HFFc6 (cell line): ENCODE data around the gene ISYNA1. TPM values are rescaled to one million over a fixed set of nuclear protein-coding genes. Genes with fewer than 3 reads are reported as not detected.
A peak's percentile ranks its signal among the peaks of the same experiment; 100 is the strongest.

Experiments
- DNase-seq: peaks from one replicate; pipeline ENCODE4 v3.0.0-alpha.2; 2018
- H3K27ac Mint-ChIP-seq: 2 replicates; pipeline ENCODE4 v1.8.0; 2020; ENCODE audit warnings: mild to moderate bottlenecking, mixed read lengths
- H3K27me3 Mint-ChIP-seq: 2 replicates; pipeline ENCODE4 v1.8.0; 2021; ENCODE audit warnings: mild to moderate bottlenecking, moderate library complexity, mixed read lengths; ENCODE audit not compliant: insufficient read depth
- H3K36me3 Mint-ChIP-seq: 2 replicates; pipeline ENCODE4 v1.8.0; 2021; ENCODE audit warnings: low read depth, mixed read lengths
- H3K4me1 Mint-ChIP-seq: 2 replicates; pipeline ENCODE4 v1.8.0; 2020; ENCODE audit warnings: low read depth, mixed read lengths
- H3K4me3 Mint-ChIP-seq: 2 replicates; pipeline ENCODE4 v1.8.0; 2020; ENCODE audit warnings: mild to moderate bottlenecking, moderate library complexity, mixed read lengths
- H3K9me3 Mint-ChIP-seq: 2 replicates; pipeline ENCODE4 v1.8.0; 2020; ENCODE audit warnings: mild to moderate bottlenecking, mixed read lengths
- total RNA-seq, 6 experiments: library from RNA; stranded (reverse); fragmentation: NEBNext Ultra II Directional; extraction: Animal tissue kit (Norgen Biotek cat#: 25700); gene quantifications; 2 replicates in 1 of 6; 3 replicates in 5 of 6; pipeline ENCODE4 v1.2.3, GENCODE V29; 2021
- TF ChIP-seq, protein P1 (sequence below): fragments of 200-600 bp; sonication (generic); IDR thresholded peaks from 2 replicates; pipeline ENCODE4 v1.5.0; 2021; ENCODE audit warnings: antibody characterized with exemption, mild to moderate bottlenecking

Gene ISYNA1
- total RNA-seq, 6 experiments from 2014 or later = 2.3 to 3.7 (median 3.2) TPM

DNA sequence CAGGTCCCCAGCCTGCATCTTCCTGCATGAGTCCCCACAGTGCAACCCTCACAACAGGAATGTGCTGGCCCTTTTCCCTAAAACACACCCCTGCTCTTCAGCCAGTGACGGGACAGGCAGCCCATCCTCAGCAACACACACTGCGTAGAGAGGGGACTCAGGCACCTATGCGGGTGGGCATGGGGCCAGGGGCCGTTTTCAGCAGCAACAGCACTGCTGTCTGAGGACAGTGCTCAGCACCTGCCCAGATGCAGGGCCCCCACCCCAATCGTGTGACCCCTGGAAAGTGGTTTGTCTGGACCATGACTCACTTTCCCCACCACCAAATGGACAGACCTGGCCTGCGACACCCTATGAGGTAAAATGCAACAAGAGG, 28.0 kb upstream of the ISYNA1 start:
- no peaks in the 10 kb centered on the region for H3K9me3 Mint-ChIP-seq
- no peak overlapping the region for H3K27ac Mint-ChIP-seq
- TF ChIP-seq, protein P1, sequence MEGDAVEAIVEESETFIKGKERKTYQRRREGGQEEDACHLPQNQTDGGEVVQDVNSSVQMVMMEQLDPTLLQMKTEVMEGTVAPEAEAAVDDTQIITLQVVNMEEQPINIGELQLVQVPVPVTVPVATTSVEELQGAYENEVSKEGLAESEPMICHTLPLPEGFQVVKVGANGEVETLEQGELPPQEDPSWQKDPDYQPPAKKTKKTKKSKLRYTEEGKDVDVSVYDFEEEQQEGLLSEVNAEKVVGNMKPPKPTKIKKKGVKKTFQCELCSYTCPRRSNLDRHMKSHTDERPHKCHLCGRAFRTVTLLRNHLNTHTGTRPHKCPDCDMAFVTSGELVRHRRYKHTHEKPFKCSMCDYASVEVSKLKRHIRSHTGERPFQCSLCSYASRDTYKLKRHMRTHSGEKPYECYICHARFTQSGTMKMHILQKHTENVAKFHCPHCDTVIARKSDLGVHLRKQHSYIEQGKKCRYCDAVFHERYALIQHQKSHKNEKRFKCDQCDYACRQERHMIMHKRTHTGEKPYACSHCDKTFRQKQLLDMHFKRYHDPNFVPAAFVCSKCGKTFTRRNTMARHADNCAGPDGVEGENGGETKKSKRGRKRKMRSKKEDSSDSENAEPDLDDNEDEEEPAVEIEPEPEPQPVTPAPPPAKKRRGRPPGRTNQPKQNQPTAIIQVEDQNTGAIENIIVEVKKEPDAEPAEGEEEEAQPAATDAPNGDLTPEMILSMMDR = no peak
- H3K4me1 Mint-ChIP-seq = peaks cover 52% of the 10 kb centered on the region
- peaks cover 14% of the 10 kb centered on the region; the same call in 1 of the 2 replicates for H3K36me3 Mint-ChIP-seq
- no peak for DNase-seq
- H3K27me3 Mint-ChIP-seq = peaks cover 4% of the 10 kb centered on the region
- no peak overlapping the region for H3K4me3 Mint-ChIP-seq

DNA sequence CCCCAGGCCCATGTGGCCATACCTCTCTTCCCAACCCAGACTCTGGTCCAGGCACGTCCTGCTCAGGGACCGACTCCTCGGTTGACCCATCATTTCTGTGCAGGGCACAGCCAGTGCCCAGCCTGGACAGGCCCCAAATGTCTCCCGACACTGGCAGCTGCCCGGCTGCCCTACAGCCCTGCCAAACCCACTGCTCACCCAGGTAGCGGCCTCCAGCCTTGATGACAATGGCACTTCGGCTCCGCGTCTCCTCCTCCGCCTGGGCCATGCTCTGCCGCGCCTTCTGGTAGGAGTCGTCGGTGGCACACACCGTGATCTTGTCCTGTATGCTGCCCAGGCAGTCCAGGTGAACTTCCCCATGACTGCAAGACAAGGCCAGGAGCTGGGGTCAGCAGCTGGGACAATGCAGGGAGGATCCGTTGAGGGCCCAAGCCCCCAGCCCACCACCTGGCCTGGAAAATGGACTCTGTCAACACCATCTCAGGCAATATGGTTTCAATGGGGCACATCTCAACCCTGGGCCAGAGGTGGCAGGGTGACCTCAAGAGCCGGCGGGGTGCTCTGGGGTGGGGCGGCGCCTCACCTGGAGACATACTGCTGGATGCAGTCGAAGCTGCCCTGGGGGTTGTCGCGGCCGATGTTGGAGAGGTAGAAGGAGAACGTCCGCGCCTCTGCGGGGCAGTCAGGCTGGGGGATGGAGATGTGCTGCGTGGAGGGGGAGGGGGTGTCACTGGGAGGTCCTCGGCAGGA, 27.5 kb upstream of the ISYNA1 start:
- H3K27me3 Mint-ChIP-seq = peaks cover 4% of the 10 kb centered on the region
- no peaks in the 10 kb centered on the region for H3K9me3 Mint-ChIP-seq
- no peak overlapping the region for H3K4me3 Mint-ChIP-seq
- TF ChIP-seq, protein P1 = no peak
- no peak for DNase-seq
- H3K36me3 Mint-ChIP-seq = peaks cover 14% of the 10 kb centered on the region; the same call in 1 of the 2 replicates
- peak overlapping the region; percentile 76 for H3K27ac Mint-ChIP-seq
- H3K4me1 Mint-ChIP-seq = peaks cover 56% of the 10 kb centered on the region

DNA sequence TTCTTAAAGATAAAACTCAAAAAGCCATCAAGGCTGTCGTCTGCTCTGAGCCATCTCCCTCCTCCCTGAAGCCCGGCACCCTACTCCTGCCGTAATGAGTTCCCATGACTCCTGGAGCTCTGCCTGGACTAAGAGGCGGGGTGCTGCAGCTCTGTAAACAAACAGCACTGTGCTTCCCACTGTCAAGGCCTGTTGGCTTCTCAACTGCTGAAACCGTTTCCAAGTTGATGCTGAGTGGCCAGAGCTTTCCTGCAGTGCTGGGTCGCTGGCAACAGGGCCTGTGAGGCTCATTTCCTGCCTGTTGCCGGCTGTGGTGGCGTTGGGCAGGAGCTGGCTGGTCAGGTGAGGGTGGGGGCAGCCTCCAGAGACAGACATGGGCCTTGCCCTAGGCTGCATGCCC, 26.7 kb upstream of the ISYNA1 start:
- peak overlapping the region; percentile 76 for H3K27ac Mint-ChIP-seq
- H3K4me3 Mint-ChIP-seq = no peak overlapping the region; the same call in none of the 2 replicates
- peak; percentile 89 for DNase-seq
- peaks cover 19% of the 10 kb centered on the region for H3K36me3 Mint-ChIP-seq
- peaks cover 8% of the 10 kb centered on the region for H3K27me3 Mint-ChIP-seq
- TF ChIP-seq, protein P1 = no peak
- H3K4me1 Mint-ChIP-seq = peaks cover 60% of the 10 kb centered on the region
- peaks cover under 1% of the 10 kb centered on the region; the same call in 1 of the 2 replicates for H3K9me3 Mint-ChIP-seq

DNA sequence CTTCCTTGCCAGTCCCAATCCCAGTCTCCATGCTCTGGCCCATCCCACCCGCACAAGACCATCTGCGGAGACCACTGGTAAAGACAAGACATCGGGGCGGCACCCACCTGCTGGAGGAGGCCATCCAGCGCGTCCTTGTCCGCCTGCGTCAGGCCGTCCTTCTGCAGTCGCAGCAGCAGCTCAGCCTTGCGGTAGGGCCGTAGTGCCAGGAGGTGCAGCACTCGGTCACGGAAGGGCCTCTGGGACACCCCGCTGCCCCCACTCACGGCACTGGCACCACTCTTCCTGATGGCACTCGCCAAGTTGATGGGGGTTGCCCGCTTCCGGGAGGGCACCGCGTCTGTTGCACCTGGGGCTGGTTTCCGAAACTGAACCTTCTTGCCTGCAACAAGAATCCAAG, 23.5 kb upstream of the ISYNA1 start:
- Mint-ChIP-seq H3K27me3 (peaks cover 12% of the 10 kb centered on the region), H3K4me3 (no peak overlapping the region), H3K9me3 (peaks cover 5% of the 10 kb centered on the region; the same call in 1 of the 2 replicates), H3K36me3 (peaks cover 27% of the 10 kb centered on the region), H3K27ac (peak overlapping the region; percentile 67; the same call in 1 of the 2 replicates), H3K4me1 (peaks cover 42% of the 10 kb centered on the region)
- TF ChIP-seq, protein P1 = no peak
- DNase-seq = no peak

DNA sequence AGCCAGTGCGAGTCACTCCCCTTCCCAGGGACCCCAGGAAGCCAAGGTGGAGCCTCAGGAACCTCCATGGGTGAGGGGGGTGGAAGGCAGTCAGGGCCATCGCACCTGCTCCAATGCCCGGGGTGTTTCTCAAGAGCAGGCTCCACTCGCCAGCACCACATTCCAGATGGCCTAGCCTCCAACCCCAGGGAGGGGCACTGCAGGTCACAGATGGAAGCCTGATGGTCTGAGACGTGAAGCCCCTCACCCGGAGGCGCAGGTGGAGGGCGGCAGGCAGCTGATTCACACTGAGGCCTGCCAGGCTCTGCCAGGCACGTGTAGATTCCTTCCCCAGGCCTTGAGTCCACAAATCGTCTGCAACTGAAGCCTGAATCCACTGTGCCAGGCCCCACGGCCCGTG, 23.0 kb upstream of the ISYNA1 start:
- Mint-ChIP-seq H3K4me3 (no peak overlapping the region), H3K4me1 (peaks cover 42% of the 10 kb centered on the region), H3K27me3 (peaks cover 12% of the 10 kb centered on the region), H3K9me3 (peaks cover 5% of the 10 kb centered on the region; the same call in 1 of the 2 replicates), H3K27ac (peak overlapping the region; percentile 96; the same call in 1 of the 2 replicates), H3K36me3 (peaks cover 33% of the 10 kb centered on the region)
- TF ChIP-seq, protein P1 = no peak
- DNase-seq = no peak
